Stimulated activated CD8-positive, alpha-beta memory T cell treated with anti-CD3 and anti-CD28 coated beads, Interleukin-15, amount 100 ng/mL, for 24 hours (primary cell): ENCODE data around the gene ZNF609.

Experiments
- DNase-seq: peaks from one replicate; pipeline ENCODE4 v3.0.0-alpha.2; 2020; ENCODE audit warnings: low read depth

Gene ZNF609

DNA sequence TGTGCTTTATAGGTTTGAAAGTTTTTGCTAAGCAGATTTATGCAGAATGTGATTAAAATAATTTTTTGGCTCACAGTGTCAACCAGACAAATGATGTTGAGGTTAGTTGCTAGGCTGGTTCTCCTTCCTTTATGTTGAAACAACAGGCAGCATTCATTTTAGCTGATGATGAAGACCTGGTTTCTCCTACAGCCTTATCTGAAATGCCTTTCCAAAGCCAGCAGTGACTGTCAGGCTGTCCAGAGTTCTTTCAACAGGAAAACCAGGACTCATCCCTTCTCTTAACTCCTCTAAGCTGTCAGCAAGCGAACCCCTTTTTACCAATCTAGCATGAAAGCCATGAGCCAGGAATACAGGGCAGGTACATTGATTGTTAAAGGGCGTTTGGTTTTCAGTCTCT is 84.1 kb downstream of the ZNF609 start:
- DNase-seq: no peak

DNA sequence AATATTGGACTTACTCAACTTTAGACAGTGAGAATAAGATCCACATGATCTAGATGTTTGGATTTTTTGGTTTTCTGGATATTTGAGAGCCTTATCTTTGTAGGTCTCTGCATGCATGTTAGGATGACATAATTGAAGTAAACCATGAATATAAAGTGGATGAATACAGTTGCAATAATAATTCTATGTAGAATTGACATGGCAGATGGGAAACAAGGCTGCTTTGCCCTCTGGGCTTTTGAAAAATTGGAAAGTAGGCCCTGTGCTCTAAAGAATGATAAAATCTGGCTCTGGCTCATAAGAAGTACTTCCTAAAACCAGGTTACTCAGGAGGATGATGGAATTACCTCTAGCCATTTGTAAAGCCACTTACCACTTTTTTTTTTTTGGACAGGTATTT is 86.9 kb downstream of the ZNF609 start:
- no peak for DNase-seq

DNA sequence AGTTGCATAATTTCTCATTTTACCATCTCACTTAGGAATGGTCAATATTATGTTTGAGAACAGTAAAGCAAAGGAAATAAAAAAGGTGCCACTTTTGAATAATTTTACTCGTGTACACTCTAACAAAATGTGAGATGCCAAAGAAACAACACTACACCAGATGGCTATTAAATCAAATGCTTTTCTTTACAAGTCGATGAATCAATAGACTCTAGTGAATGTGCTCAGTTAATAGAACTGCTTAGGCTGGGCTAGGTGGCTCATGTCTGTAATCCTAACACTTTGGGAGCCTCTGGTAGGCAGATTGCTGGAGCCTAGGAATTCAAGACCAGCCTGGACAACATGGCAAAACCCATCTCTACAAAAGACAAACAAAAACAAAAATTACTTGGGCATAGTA is 87.9 kb downstream of the ZNF609 start:
- no peak for DNase-seq

DNA sequence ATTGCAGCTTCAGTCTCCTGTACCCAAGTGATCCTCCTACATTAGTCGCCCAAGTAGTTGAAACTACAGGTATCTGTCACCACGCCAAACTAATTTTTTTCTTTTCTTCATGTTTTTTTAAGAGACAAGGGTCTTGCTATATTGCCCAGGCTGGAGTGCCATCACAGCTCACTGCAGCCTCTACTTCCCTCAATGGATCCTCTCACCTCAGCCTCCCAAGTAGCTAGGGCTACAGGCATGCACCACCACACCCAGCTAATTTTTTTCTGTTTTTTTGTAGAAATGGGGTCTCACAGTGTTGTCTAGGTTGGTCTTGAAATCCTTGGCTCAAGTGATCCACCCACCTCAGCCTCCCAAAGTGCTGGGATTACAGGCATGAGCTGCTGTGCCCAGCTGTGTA is 89.5 kb downstream of the ZNF609 start:
- no peak for DNase-seq

DNA sequence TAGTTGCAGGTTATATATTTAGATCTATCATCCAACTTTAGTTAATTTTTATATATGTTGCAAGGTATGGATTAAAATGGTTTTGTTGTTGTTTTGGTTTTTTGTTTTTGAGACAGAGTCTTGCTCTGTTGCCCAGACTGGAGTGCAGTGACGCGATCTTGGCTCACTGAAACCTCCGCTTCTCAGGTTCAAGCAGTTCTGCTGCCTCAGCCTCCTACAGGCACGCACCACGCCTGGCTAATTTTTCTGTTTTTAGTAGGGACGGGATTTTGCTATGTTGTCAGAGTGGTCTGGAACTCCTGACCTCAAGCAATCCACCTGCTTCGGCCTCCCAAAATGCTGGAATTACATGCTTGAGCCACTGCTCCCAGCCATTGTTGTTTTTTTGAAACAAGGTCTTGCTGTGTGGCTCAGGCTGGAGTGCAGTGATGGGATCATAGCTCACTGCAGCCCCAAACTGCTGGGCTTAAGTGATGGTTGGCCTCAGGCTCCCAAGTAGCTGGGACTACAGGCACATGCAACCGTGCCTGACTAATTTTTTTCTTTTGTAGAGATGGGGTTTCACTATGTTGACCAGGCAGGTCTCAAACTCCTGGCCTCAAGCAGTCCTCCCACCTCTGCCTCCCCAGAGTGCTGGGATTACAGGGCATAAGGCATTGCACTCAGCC is 92.0 kb downstream of the ZNF609 start:
- DNase-seq: no peak

DNA sequence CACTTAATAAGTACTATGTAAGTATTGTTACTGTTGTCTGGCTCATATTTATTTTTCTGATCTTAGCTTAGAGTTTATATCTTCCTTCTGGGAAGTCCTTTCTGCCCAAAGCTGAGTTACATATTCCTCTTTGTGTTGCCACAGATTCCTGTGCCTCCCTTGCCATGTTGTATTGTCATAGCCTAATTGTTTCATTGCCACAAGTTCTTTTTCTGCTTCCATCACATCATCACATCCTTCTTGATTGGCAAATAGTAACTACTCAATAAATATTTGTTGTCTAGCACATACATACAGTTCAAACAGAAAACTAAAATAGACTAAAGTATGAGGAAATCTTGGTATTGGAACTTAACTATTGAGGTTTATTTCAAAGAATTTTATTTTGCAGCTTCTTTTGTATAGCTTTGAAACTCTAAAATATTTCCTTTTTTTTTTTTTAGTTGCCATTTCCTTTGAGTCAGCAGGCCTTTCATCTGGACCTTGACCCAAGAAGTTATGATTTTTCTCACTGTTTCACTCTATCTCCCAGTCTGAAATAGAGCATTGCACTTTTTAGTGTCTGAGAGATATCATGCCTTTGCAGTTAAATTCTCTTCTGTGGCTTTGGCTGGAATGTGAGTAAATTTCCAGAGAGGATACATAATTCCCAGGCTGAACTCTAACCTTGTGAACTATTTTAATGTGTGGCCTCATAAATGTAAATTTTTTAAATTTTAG is 98.2 kb downstream of the ZNF609 start:
- DNase-seq: no peak

DNA sequence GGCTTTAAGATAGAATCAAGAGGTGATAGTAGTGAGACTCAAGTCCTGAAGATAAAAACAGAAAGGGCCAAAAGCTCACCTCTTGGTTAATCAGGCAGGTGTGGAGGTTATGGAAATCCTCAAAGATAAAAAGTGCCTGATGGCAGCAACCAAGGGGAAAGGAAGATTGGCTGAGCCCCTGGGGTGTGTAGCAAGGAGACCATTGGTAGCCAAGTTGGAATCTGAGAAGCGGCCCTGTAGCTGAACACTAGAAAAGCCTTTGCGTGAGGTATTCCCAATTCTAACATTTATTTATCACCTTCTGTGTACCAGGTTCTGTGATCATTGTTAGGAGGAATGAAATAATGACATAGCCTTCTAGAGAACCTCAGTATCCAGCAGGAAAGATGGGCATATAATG is 98.9 kb downstream of the ZNF609 start:
- DNase-seq: no peak

DNA sequence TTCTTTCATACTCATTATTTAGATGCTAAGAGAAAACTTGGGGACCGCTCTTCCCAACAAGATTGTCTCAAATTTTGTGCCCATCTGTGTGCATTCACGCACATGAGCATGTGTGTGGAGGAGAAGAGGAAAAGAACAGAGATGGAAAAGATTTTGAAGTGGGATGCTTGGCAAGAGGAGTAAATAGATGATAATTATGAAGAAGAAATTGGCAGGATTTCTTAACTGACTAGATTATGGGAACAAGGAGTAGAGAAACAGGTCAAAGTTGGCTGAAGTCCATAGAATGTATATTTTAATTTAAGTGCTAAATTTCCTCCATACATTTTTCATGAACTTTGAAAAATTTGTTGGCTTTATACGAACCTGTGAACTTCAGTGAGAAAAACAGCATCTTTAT is 100.1 kb downstream of the ZNF609 start:
- no peak for DNase-seq

DNA sequence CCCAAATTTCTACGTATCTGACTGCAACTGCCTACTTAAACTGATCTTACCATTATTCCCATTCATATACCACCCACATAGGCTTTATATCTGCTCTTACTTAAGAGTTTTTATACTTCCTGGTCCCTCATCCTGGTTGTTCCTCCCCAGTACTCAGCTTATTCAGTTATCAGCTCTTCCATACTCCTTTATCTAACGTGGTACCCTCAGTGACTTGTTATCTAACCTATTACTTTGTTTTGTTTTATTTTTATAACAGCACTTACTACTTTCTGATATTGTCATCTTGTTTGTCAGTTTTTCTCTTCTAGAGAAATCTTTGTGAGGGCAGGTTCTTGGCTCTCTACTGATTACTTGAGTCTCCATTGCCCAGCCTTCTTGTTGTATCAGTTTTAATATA is 100.6 kb downstream of the ZNF609 start:
- no peak for DNase-seq

DNA sequence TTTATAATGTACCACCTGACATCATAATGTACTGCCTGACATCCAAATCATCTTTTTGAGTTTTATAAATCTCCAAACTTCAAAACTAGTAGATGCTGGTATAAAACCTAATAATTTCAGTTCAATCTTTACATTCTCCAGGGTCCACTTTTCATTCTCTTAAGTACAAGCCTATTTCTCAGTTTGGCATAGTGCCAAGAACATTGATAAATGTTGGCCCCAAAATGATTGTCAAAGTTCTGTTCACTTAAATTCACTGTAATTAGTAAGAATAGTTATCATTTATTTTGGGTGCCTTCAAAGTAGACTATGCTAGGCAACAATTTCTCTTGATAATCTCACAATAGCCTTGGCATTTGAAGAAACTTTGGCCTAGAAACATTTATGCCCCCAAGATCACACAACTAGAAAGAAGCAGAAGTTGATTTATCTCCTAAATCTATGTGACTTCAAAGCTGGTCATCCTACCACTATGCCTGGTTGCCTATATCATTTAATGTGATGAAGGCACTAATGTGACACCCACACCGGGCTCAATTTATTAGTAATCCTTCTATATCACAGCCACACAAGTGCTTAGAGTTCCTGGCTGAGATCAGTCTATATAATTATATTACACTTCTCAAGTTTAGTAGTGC is 101.7 kb downstream of the ZNF609 start:
- no peak for DNase-seq

DNA sequence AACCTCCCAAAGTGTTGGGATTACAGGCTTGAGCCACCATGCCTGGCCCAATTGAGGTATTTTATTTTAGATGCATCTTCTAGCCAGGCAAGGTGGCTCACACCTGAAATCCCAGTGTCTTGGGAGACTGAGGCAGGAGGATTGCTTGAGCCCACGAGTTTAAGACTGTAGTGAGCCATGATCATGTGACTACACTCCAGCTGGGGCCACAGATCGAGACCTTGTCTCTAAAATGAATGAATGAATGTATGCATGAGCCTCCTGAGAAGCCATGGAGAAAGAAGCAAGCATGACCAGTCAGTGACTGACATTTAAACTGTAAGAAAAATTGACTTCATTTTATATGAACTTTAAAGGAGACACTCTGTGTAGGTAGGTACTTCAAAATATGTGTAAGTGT is 105.7 kb downstream of the ZNF609 start:
- no peak for DNase-seq

DNA sequence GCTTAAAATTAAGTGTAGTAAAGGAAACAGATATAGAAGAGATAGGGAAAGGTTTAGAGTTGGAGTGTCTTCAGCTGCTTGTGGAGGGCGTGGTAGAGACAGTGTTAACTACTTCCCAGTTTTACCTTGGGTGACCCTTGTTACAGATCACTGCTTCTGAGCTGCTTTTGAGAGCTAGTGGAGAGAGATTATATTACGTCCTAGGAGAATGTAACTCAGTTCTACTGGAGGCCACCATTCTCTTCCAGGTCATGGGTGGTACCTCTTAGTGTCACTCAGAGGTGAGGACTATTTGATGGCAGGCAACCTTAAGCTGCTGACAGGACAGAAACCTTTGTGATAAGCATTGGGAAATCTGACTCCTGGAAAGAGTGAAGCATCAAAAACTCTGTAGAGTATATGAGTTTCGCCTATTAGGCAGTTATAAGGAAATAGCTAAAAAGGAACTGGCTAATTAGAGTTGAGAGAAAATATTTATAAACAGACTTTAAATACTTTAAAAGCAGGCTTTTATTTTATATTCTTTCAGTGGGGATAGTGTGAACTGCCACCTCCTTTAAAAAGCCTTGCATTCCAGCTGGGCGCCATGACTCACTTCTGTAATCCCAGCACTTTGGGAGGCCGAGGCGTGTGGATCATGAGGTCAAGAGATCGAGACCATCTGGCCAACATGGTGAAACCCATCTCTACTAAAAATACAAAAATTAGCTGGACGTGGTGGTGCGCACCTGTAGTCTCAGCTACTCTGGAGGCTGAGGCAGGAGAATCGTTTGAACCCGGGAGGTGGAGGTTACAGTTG is 106.5 kb downstream of the ZNF609 start:
- DNase-seq: no peak

DNA sequence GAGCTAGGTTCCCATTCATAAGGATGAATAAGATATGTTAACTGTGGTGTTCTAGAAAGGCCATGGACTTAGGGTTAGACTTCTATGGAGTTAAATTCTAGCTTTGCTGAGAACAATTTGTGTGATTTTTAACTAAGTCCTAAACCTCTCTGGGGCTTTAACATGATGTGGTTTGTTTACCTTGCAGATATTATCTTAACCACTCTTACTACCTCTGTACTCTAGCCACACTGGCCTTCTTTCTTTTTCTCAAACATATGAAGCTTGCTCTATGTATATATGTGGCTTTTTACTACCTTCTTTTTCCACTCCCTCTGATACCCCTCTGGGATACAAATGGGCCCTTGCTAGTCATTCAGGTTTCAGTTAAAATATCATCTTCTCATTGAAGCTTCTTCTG is 108.4 kb downstream of the ZNF609 start:
- no peak for DNase-seq

DNA sequence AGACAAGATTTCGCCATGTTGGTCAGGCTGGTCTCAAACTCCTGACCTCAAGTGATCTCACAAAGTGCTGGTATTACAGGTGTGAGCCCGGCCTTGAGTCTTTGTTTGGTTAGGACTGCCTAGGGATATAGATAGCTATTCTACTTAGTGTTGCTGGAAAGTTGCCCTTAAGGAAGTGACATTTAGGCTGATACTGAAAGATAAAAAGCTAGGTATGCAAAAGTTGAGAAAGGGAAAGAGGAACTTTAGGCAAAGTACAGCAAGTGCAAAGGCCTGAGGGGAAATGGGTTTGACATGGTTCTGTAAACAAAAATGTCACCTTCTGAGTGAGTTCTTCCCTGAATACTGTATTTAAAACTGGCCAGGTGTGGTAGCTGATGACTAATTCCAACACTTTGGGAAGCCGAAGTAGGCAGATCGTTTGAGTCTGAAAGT is 111.5 kb downstream of the ZNF609 start:
- no peak for DNase-seq

DNA sequence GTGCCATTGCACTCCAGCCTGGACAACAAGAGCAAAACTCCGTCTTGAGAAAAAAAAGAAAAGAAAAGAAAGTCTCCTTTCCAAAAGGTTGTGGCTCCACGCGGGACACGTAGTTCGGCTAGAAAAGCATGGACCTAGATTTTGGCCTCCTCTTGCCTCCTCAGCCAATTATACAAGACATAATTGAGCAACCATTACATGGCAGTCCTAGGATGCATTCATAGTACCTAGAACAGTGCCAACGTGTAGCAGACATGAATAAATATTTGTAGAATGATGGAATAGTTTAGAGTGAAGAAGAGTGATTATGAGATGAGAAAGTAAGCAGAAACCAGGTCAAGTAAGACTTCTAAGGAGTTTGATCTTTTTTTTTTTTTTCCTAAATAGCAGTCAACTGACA is 112.5 kb downstream of the ZNF609 start:
- DNase-seq: no peak

DNA sequence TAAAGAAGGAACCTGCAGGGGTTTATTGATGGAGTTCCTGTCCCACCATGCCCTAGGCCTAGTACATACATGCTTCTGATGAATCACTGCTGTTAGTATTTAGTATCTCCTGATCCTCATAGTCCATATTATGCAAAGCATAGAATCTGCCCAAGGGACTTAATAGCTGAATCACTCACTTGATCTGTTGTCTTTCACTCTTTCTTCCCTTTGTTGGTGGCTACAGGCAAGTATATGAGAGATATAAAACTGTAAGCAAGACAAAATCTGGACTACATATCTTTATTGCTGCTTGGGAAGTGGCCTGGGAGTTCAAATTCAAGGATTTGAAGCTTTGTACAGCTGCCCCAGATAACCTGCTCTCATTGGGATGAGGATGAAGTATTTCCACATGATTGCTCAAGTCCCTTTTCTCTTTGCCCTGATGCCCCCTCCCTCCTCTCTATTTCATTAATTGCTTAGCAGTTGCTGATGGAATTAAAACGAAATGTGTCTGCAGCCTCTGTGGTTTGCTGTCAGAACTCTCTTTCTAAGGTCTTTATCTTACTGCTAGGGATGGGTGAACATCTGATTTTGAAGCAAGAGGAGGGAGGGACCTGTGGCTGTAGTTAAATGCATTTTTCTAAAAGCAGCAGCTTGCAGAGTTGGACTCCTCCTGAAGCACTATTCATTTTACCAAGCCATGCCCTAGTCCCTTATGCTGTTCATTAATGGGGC is 114.1 kb downstream of the ZNF609 start:
- DNase-seq: no peak

DNA sequence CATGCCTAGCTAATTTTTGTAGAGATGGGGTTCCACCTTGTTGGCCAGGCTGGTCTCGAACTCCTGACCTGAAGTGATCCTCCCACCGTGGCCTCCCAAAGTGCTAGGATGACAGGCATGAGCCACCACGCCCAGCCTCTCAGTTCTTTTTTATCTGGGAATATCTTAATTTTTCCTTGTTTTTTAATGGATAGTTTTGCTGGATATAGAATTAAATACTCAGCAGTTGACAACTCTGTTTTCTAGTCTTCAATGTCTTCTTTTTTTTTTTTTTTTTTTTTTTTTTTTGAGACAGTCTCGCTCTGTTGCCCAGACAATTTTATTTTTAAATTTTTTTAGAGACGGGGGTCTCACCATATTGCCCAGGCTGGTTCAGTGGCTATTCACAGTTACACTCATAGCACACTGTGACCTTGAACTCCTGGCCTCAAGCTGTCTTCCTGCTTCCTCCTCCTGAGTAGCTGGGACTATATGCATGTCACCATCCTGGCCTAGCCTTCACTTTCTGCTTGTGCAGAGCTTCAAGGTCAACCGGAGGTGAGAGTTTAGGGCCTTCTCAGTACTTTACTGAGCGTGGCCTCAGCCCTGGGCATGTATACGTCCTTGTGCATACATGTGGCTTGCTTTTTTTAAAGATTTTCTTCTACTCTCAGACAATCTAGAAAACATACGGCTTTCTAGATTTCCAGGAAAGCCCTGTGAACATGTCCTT is 120.5 kb downstream of the ZNF609 start:
- no peak for DNase-seq

DNA sequence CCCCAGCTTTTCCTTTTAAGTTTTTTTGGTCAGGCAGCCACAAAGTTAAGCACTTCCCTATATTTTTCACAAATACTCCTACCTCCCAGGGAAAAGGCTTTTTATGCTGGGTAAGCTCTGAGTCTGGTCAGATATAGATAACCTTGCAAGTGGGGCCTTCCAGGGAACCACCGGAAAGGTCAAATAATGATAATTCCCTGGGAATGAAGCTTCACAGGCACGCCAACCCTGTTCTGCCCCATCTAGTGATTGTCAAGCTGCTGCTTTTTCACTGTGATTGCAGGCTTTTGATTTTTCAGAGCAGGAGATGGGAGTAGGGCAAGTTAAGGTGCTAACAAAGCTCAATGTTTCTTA is 121.0 kb downstream of the ZNF609 start:
- no peak for DNase-seq

DNA sequence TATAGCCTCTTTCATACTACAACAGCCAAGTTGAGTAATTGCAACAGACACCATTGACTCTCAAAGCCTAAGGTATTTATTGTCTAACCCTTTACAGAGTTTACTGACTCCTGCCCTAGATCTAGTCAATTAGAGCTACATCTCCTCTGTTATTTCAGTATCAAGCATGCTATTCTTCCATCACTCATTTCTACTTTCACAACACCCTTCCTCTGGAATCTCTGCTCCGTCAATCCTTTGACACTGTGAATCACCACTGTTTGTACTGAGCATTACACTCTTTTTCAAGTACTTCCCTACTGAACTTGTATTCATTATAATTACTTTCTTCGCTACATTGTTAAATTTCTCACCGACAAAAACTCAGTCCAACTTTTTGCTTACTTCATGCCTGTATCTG is 121.8 kb downstream of the ZNF609 start:
- DNase-seq: no peak

DNA sequence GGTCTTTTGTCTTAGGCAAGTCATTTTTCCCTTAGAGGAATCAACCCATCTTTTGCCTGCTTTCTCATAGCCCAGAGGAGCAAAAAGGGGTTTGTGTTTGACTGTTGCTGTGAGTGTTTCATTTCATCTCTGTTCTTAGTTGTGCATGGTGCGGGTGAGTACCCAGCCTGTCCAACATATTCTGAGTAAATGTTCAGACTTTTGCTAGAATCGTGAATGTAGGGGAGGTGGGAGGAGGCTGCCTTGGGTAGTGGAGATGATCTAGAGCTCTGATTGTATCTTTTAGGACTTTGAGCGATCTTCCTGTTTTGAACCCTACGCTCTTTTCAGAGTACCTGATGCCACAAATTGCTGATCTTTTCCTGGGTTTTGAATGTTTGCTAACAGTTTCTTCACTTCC is 123.1 kb downstream of the ZNF609 start:
- no peak for DNase-seq

DNA sequence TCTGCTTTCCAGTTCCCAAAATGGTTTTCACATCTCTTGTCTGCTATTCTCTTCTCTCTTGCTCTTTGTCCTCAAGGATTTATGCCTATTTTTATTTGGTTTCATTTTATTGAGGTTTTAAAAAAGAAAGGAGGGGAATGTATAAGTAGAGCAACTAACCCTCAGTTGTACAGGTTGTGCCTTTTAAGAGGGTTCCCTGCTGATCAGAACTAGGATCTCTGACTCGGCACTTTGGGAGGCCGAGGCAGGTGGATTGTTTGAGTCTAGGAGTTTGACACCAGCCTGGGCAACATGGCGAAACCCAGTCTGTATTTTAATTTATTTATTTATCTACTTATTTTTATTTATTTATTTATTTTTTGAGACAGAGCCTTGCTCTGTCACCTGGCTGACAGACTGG is 123.6 kb downstream of the ZNF609 start:
- DNase-seq: no peak
